Measurements from ENCODE around the gene RPUSD3. TPM values are rescaled to one million over a fixed set of nuclear protein-coding genes. Genes with fewer than 3 reads are reported as not detected.

RPUSD3 gene
- total RNA-seq, 1 experiment from 2014 or later, result 46.9 TPM

- TF ChIP-seq EZH2 (IDR thresholded peaks at IDR 0.05; ENCODE audit: borderline replicate concordance, low read depth, low read length, poor library complexity, severe bottlenecking) (no peak), CTCF (conservative IDR thresholded peaks at IDR 0.05; ENCODE audit: low read depth, low read length) (no peak)
- no peak for DNase-seq (ENCODE audit: low spot score)
- Histone ChIP-seq H3K4me3 (ENCODE audit: low read depth, low read length, poor library complexity, severe bottlenecking) (no peak overlapping the region), H3K36me3 (ENCODE audit: insufficient read depth, low read length, poor library complexity, severe bottlenecking) (peaks cover 73% of the 10 kb centered on the region), H3K27ac (ENCODE audit: low read depth, low read length, poor library complexity, severe bottlenecking) (no peak overlapping the region), H3K27me3 (replicated peaks; ENCODE audit: insufficient read depth, low read depth, low read length, poor library complexity) (no peaks in the 10 kb centered on the region), H3K4me1 (ENCODE audit: insufficient read depth, low read length, poor library complexity, severe bottlenecking) (no peaks in the 10 kb centered on the region), H3K9me3 (ENCODE audit: low read depth, low read length, poor library complexity, severe bottlenecking) (no peaks in the 10 kb centered on the region)
- POLR2A ChIA-PET (ENCODE audit: low non-redundant PET), result no interaction called here
- BruUV-seq (replicated peaks), result no TSS peak
- intact Hi-C loops (cut with micrococcal nuclease; ENCODE audit: unreplicated experiment), result no loop called here
- CTCF ChIA-PET, result no interaction called here
Measured at GRCh38 chr3:9803494-9803893, 40.3 kb downstream of the RPUSD3 start.

- no peaks in the 10 kb centered on the region for H3K9me3 ChIP-seq (ENCODE audit: low read depth, low read length, poor library complexity, severe bottlenecking)
- no peak for DNase-seq (ENCODE audit: low spot score)
- H3K4me3 ChIP-seq (ENCODE audit: low read depth, low read length, poor library complexity, severe bottlenecking), result no peak overlapping the region
- H3K4me1 ChIP-seq (ENCODE audit: insufficient read depth, low read length, poor library complexity, severe bottlenecking), result no peaks in the 10 kb centered on the region
- ChIA-PET CTCF (no interaction called here), POLR2A (ENCODE audit: low non-redundant PET) (interaction anchor here (0.6 kb wide), 1 partner anchor 47 kb away, joined by 5 read pairs; no protein-coding TSS in a partner anchor)
- H3K36me3 ChIP-seq (ENCODE audit: insufficient read depth, low read length, poor library complexity, severe bottlenecking), result peaks cover 78% of the 10 kb centered on the region
- intact Hi-C loops (cut with micrococcal nuclease; ENCODE audit: unreplicated experiment), result no loop called here
- BruUV-seq (replicated peaks), result no TSS peak
- no peaks in the 10 kb centered on the region for H3K27me3 ChIP-seq (replicated peaks; ENCODE audit: insufficient read depth, low read depth, low read length, poor library complexity)
- H3K27ac ChIP-seq (ENCODE audit: low read depth, low read length, poor library complexity, severe bottlenecking), result no peak overlapping the region
- TF ChIP-seq EZH2 (IDR thresholded peaks at IDR 0.05; ENCODE audit: borderline replicate concordance, low read depth, low read length, poor library complexity, severe bottlenecking) (no peak), CTCF (conservative IDR thresholded peaks at IDR 0.05; ENCODE audit: low read depth, low read length) (peak; percentile 40; the same call in 1 of the 2 replicates)
Measured at GRCh38 chr3:9800529-9800928, 43.3 kb downstream of the RPUSD3 start.

- no peaks in the 10 kb centered on the region for H3K27me3 ChIP-seq (replicated peaks; ENCODE audit: insufficient read depth, low read depth, low read length, poor library complexity)
- TF ChIP-seq EZH2 (IDR thresholded peaks at IDR 0.05; ENCODE audit: borderline replicate concordance, low read depth, low read length, poor library complexity, severe bottlenecking) (no peak), CTCF (conservative IDR thresholded peaks at IDR 0.05; ENCODE audit: low read depth, low read length) (no peak)
- H3K4me1 ChIP-seq (ENCODE audit: insufficient read depth, low read length, poor library complexity, severe bottlenecking), result peaks cover 6% of the 10 kb centered on the region
- no TSS peak for BruUV-seq (replicated peaks)
- POLR2A ChIA-PET (ENCODE audit: low non-redundant PET), result no interaction called here
- H3K27ac ChIP-seq (ENCODE audit: low read depth, low read length, poor library complexity, severe bottlenecking), result no peak overlapping the region
- CTCF ChIA-PET, result no interaction called here
- intact Hi-C loops (cut with micrococcal nuclease; ENCODE audit: unreplicated experiment), result no loop called here
- H3K36me3 ChIP-seq (ENCODE audit: insufficient read depth, low read length, poor library complexity, severe bottlenecking), result peaks cover 50% of the 10 kb centered on the region
- no peaks in the 10 kb centered on the region for H3K9me3 ChIP-seq (ENCODE audit: low read depth, low read length, poor library complexity, severe bottlenecking)
- DNase-seq (ENCODE audit: low spot score), result no peak
- H3K4me3 ChIP-seq (ENCODE audit: low read depth, low read length, poor library complexity, severe bottlenecking), result no peak overlapping the region
Measured at GRCh38 chr3:9797196-9797945, 46.4 kb downstream of the RPUSD3 start.
